Fibroblast of villous mesenchyme (primary cell): ENCODE measurements around the gene CNTNAP2. TPM values are rescaled to one million over a fixed set of nuclear protein-coding genes. Genes with fewer than 3 reads are reported as not detected.

ENCODE experiments used
- DNase-seq: peaks from one replicate; pipeline ENCODE4 v3.0.0-alpha.2; 2010; ENCODE audit warnings: low read depth
- H3K4me3 ChIP-seq: 2 replicates; pipeline ENCODE4 v1.5.1; 2011; ENCODE audit warnings: low read depth, mild to moderate bottlenecking, low read length
- total RNA-seq: library from RNA; depleted of rRNA; stranded (reverse); fragments of >200 nt; gene quantifications from 2 replicates; pipeline ENCODE4 v1.2.3, GENCODE V29; 2012
- TF ChIP-seq, protein P1 (sequence below): IDR thresholded peaks from 2 replicates; pipeline ENCODE4 v1.5.1; 2012; ENCODE audit warnings: low read depth, mild to moderate bottlenecking, low read length; ENCODE audit not compliant: insufficient read depth

CNTNAP2 gene
- total RNA-seq, 1 donor, result not detected

DNA sequence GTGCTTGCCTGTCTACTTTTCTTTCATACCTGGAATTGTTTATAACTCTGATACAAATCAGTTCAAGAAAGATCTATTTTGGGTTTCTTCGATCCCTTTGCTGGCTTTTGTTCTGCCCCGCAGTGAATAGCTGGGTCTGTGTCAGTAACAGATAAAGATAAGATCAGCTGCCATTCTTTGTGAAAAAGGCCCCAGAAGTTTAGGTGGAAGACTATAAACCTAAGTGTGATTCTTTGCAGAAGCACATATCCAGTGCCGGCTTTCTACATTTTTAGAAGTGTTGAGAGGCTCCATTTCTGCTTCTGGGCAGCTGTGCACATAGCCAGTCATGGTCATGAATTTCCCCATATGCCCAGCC lies 1787.6 kb downstream of the CNTNAP2 start:
- H3K4me3 ChIP-seq, result no peak overlapping the region
- TF ChIP-seq, protein P1, sequence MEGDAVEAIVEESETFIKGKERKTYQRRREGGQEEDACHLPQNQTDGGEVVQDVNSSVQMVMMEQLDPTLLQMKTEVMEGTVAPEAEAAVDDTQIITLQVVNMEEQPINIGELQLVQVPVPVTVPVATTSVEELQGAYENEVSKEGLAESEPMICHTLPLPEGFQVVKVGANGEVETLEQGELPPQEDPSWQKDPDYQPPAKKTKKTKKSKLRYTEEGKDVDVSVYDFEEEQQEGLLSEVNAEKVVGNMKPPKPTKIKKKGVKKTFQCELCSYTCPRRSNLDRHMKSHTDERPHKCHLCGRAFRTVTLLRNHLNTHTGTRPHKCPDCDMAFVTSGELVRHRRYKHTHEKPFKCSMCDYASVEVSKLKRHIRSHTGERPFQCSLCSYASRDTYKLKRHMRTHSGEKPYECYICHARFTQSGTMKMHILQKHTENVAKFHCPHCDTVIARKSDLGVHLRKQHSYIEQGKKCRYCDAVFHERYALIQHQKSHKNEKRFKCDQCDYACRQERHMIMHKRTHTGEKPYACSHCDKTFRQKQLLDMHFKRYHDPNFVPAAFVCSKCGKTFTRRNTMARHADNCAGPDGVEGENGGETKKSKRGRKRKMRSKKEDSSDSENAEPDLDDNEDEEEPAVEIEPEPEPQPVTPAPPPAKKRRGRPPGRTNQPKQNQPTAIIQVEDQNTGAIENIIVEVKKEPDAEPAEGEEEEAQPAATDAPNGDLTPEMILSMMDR, result no peak
- DNase-seq, result no peak

DNA sequence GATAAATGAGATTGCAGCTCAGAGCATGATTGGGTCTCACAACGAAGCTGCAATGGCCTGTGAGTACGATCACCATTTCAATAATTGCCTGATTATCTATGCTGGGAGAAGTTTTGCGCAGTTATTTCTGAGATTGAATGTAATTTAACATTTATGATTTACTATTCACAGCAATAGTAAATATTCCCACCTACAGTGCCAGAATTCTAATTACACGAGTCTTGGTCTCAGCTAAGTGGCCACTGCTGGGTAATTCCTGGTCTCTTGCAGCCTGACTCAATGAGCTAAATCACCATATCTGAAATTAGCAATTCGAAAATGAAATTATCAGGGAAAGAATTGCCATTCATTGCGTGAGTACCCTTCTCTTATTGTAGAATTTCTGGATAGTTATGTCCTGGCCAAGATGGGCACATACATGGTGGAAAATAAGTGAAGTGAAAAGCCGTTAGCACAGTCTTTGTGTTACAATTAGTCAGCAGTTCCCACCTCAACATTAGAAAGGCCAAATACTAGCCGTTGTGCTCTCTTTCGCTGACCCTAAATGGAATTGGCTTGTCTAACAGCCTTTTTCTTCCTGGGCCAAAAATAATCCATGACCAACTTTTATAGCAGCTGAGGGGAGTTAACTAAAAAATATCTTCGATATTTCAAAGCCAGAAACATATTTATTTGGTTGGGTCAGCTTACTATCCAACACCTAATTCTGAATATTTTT lies 1793.0 kb downstream of the CNTNAP2 start:
- no peak overlapping the region for H3K4me3 ChIP-seq
- DNase-seq, result no peak
- TF ChIP-seq, protein P1, result no peak

DNA sequence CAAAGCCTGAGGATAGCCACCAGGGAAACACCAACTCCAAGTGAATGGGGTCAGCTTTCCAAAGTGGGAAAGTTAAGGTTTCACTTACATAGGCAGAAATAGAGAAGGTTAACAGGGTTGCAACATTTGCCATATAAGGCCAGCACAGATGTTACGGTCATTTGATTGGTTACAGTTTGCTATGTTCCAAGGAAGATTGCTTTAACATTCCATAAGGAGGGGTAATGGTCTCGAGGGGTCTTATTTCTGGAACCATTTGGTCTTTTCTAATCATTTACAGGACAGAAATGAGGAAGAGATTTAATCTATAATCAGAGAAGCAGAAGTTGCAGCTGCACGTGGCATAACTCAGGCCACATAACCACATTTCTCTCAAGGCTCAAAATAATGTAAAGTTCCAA lies 1794.6 kb downstream of the CNTNAP2 start:
- no peak for DNase-seq
- H3K4me3 ChIP-seq, result no peak overlapping the region
- TF ChIP-seq, protein P1, result no peak

DNA sequence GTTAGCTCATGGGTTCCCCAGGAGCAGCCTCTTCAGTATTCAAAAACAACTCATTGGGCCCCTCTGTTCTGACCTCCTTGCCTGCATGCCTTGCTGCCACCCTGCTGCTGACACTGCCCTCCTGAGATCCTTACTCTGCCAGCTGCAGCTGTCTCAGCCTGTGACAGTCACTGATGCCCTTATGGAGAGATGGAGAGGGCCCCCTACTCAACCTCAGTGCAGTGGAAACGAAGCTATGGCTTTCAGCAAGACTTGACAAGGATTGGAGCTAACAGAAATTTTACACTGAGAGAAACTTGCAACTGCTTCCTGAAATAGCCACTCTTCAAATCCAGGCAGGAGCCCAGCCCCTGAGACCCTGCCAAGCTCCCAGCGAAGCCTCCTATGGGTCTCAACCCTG lies 1795.7 kb downstream of the CNTNAP2 start:
- DNase-seq, result no peak
- no peak overlapping the region for H3K4me3 ChIP-seq
- TF ChIP-seq, protein P1, result no peak

DNA sequence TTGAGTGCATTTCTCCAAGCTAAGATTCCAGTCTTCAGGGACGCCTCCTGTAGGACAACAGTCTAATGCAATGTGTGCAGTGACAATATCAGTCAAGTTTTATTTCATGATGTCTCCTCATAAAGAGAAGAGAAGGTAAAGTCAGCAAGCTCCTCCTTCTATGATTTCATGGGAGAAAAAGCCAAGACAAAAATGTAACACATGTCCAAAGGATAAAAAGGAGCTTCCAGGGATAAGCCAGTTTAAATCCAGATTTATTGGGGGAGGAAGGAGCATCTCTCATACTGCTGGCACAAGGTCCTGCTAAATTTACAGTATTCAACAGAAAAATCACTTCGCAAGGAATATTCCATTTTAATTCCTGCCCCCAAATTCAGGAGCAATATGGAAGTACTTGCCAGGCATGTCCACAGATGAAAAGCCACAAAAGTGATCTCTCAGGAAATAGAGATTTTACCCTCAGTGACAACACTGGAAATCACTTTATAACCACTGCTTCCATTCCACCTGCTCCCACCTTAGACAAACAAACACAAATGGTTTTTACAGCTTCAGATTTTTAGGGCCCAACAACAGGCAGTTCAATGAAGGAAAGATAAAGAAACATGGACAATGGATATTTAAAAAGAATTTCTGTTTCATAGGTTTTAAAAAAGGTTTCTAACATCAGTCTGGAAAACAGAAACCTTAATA lies 1796.5 kb downstream of the CNTNAP2 start:
- TF ChIP-seq, protein P1, result no peak
- no peak for DNase-seq
- no peak overlapping the region for H3K4me3 ChIP-seq

DNA sequence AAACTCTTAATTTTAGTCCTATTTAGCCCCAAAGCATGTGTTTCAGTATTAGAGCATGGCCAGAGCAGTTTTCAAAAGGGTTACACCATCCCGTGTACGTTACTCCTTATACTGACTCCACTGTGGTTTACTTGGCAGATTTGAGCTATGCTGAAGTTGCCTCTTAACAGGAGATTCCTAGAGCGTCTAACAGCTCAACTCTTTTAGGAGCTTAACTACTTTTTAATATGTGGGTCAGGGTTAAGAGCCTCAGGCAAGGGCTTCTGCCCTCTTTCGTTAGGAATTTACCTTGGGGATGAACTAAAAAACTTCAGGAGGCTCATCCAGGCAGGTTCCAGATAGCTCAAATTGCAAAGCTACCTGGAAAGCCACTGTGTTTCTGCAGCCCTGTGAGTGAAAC lies 1799.2 kb downstream of the CNTNAP2 start:
- TF ChIP-seq, protein P1, result no peak
- H3K4me3 ChIP-seq, result no peak overlapping the region
- no peak for DNase-seq
